GM23338 (cell line): ENCODE data around the gene TEX35.

Experiments used
- CREB1 ChIP-seq: fragments of 250-450 bp; sonication (Bioruptor Pico); IDR thresholded peaks from 2 replicates; pipeline ENCODE4 v1.5.0; 2020; ENCODE audit warnings: low read depth, mild to moderate bottlenecking, moderate library complexity
- CTCF ChIP-seq, 2 experiments: fragments of 200-600 bp in 1 of 2; sonication (generic) in 1 of 2; conservative IDR thresholded peaks; 2 replicates each; pipeline versions ENCODE4 v1.5.1 to v1.6.1; 2016 to 2017; ENCODE audit warnings: antibody characterized with exemption in 2 of 2, low read depth in 2 of 2, mild to moderate bottlenecking in 2 of 2, moderate library complexity in 1 of 2
- ETS1 ChIP-seq: IDR thresholded peaks from 2 replicates; pipeline ENCODE4 v1.6.1; 2016; ENCODE audit warnings: antibody characterized with exemption
- EZH2 ChIP-seq: fragments of 200-600 bp; sonication (generic); IDR thresholded peaks from one replicate; pipeline ENCODE4 v1.8.0; 2017; ENCODE audit warnings: antibody characterized with exemption, mild to moderate bottlenecking, low read depth; ENCODE audit not compliant: unreplicated experiment
- EZH2phosphoT487 ChIP-seq: fragments of 200-600 bp; sonication (generic); IDR thresholded peaks from one replicate; pipeline ENCODE4 v1.8.1; 2018; ENCODE audit warnings: antibody characterized with exemption; ENCODE audit not compliant: unreplicated experiment
- JUNB ChIP-seq: IDR thresholded peaks from one replicate; pipeline ENCODE4 v1.6.1; 2016; ENCODE audit warnings: antibody characterized with exemption; ENCODE audit not compliant: unreplicated experiment
- NANOG ChIP-seq: IDR thresholded peaks from 2 replicates; pipeline ENCODE4 v1.6.1; 2016; ENCODE audit warnings: antibody characterized with exemption, borderline replicate concordance
- POLR2AphosphoS5 ChIP-seq: IDR thresholded peaks from 2 replicates; pipeline ENCODE4 v1.6.1; 2016; ENCODE audit warnings: antibody characterized with exemption, low read depth
- REST ChIP-seq: IDR thresholded peaks from one replicate; pipeline ENCODE4 v1.6.1; 2018; ENCODE audit warnings: antibody characterized with exemption; ENCODE audit not compliant: unreplicated experiment
- STAT1 ChIP-seq: IDR thresholded peaks from one replicate; pipeline ENCODE4 v1.6.1; 2016; ENCODE audit warnings: antibody characterized with exemption; ENCODE audit not compliant: unreplicated experiment
- ZNF114 ChIP-seq: fragments of 250-450 bp; sonication (Bioruptor Pico); IDR thresholded peaks from 2 replicates; pipeline ENCODE4 v1.5.0; 2020; ENCODE audit warnings: mild to moderate bottlenecking, moderate library complexity
- ZNF331 ChIP-seq: fragments of 250-450 bp; sonication (Bioruptor Pico); IDR thresholded peaks from 2 replicates; pipeline ENCODE4 v1.5.0; 2020; ENCODE audit warnings: low read depth, mild to moderate bottlenecking, moderate library complexity
- ZNF462 ChIP-seq: fragments of 250-450 bp; sonication (Bioruptor Pico); IDR thresholded peaks from 2 replicates; pipeline ENCODE4 v1.5.0; 2020; ENCODE audit warnings: mild to moderate bottlenecking, moderate library complexity

GRCh38 chr1:178485541-178485981 is 27.3 kb upstream of the TEX35 start:
- TF ChIP-seq POLR2AphosphoS5 (no peak), EZH2 (no peak), CTCF (conservative IDR thresholded peaks at IDR 0.05; ENCODE audit: low read depth in 2 of 2) (no peak), EZH2phosphoT487 (no peak), REST (no peak), NANOG (no peak), ETS1 (no peak), CREB1 (CRISPR knock-in tag) (no peak), ZNF331 (CRISPR knock-in tag) (no peak), ZNF114 (CRISPR knock-in tag) (no peak), JUNB (no peak), STAT1 (no peak), ZNF462 (CRISPR knock-in tag) (no peak)
